RWPE2 (cell line): ENCODE data around the gene KCTD17.
A peak's percentile ranks its signal among the peaks of the same experiment; 100 is the strongest.

Experiments used
- ATAC-seq: fragments of 200-7000 bp; cut with Tn5 transposase; 3 replicates; pipeline ENCODE4 v1.9.1; 2021; ENCODE audit warnings: low read depth
- DNase-seq: peaks from one replicate; pipeline ENCODE4 v3.0.0-alpha.2; 2020; ENCODE audit warnings: low spot score
- H3K27ac ChIP-seq: fragments of 450-650 bp; 2 replicates; pipeline ENCODE4 v1.5.1; 2017; ENCODE audit warnings: mild to moderate bottlenecking; ENCODE audit not compliant: poor library complexity, severe bottlenecking
- H3K27me3 ChIP-seq: fragments of 250-450 bp; sonication (Bioruptor Pico); 2 replicates; pipeline ENCODE4 v1.5.1; 2021; ENCODE audit warnings: mild to moderate bottlenecking, moderate library complexity; ENCODE audit not compliant: insufficient read depth, poor library complexity, severe bottlenecking
- H3K36me3 ChIP-seq: fragments of 250-450 bp; sonication (Bioruptor Pico); 2 replicates; pipeline ENCODE4 v1.5.1; 2020; ENCODE audit warnings: low read depth, mild to moderate bottlenecking, moderate library complexity
- H3K4me1 ChIP-seq: fragments of 250-450 bp; sonication (Bioruptor Pico); 2 replicates; pipeline ENCODE4 v1.5.1; 2021; ENCODE audit warnings: mild to moderate bottlenecking, moderate library complexity; ENCODE audit not compliant: insufficient read depth, poor library complexity, severe bottlenecking
- H3K4me3 ChIP-seq: fragments of 250-450 bp; sonication (Bioruptor Pico); 2 replicates; pipeline ENCODE4 v1.5.1; 2021; ENCODE audit warnings: mild to moderate bottlenecking, moderate library complexity; ENCODE audit not compliant: severe bottlenecking
- H3K9me3 ChIP-seq: fragments of 250-450 bp; sonication (Bioruptor Pico); 2 replicates; pipeline ENCODE4 v1.5.1; 2021; ENCODE audit warnings: mild to moderate bottlenecking, moderate library complexity; ENCODE audit not compliant: severe bottlenecking
- CTCF ChIP-seq: fragments of 450-650 bp; IDR thresholded peaks from one replicate; pipeline ENCODE4 v1.5.1; 2017; ENCODE audit warnings: mild to moderate bottlenecking, moderate library complexity; ENCODE audit not compliant: poor library complexity, severe bottlenecking

The KCTD17 gene

DNA sequence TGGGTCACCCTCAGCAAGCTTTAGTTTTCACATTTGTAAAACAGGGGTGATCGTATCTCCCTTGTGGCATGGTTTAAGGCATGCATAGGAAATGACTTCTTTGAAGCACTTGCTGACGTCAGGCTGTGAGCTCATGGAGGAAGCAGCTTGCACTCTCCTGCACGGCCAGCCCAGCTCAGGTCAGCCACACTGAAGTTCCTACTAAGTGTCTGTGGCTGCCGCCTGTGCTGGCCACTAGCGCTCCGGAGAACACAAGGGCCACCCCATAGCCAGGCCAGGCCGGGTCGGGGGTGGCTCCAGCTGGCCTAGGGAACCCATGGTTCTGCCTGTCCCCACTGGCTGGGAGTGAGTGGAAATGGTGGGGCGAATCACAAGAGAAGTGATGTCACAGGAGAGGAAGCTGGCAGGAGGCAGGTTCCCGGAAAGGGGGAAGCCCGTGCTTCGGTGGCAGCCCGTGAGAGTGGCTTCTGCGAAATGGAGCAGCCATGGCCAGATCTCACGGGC, 28.2 kb downstream of the KCTD17 start:
- ATAC-seq: 0 out of 3 replicates have a peak, but pooled peaks have one; percentile 20
- DNase-seq: no peak
- H3K4me1 ChIP-seq: no peaks in the 10 kb centered on the region
- no peaks in the 10 kb centered on the region for H3K9me3 ChIP-seq
- no peaks in the 10 kb centered on the region for H3K36me3 ChIP-seq
- no peak overlapping the region for H3K27ac ChIP-seq
- no peak overlapping the region for H3K4me3 ChIP-seq
- H3K27me3 ChIP-seq: peaks cover 8% of the 10 kb centered on the region
- TF ChIP-seq CTCF: no peak

DNA sequence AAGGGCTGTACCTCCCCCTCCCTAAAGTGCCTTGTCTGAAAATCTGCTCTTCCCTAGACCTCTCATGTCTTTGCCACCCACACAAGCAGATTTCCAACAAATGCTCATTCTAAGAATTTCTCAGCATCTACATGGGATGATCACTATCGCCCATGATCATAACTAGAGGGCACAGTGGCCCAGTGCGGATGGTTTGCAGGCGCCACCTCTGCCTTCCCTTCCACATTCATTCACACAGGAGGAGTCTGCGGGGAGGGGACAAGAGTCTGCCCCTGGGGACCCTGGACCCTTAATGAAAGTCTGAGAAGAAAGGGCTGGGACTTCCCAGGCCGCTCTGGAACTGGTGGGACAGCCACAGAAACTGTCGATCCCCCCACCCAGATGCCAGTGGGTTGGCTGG, 28.9 kb downstream of the KCTD17 start:
- no peak for TF ChIP-seq CTCF
- no peak for ATAC-seq
- Histone ChIP-seq H3K4me1 (no peaks in the 10 kb centered on the region), H3K36me3 (no peaks in the 10 kb centered on the region), H3K27ac (no peak overlapping the region), H3K9me3 (no peaks in the 10 kb centered on the region), H3K27me3 (peaks cover 8% of the 10 kb centered on the region), H3K4me3 (no peak overlapping the region)
- DNase-seq: no peak

DNA sequence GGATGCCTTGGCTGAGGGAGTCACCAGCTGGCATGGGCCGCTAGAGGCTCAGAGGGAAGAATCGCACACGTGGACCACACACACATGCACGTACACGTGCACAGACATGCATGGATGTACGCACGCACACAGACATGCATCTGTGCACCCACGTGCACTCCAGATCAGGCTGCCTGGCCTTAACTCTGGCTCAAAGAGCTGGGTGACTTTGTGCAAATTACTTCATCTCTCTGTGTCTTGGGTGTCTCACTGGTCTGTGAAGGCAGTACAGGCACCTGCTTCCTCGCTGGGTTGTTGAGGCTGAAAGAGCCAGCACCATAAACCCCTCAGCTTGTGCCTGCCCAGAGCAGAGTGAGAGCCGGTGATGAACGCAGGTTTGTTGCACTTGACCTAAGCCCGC, 29.3 kb downstream of the KCTD17 start:
- no peak for TF ChIP-seq CTCF
- Histone ChIP-seq H3K27me3 (peaks cover 4% of the 10 kb centered on the region), H3K4me1 (no peaks in the 10 kb centered on the region), H3K4me3 (no peak overlapping the region), H3K27ac (no peak overlapping the region), H3K9me3 (no peaks in the 10 kb centered on the region), H3K36me3 (no peaks in the 10 kb centered on the region)
- ATAC-seq (no peak), DNase-seq (no peak)

DNA sequence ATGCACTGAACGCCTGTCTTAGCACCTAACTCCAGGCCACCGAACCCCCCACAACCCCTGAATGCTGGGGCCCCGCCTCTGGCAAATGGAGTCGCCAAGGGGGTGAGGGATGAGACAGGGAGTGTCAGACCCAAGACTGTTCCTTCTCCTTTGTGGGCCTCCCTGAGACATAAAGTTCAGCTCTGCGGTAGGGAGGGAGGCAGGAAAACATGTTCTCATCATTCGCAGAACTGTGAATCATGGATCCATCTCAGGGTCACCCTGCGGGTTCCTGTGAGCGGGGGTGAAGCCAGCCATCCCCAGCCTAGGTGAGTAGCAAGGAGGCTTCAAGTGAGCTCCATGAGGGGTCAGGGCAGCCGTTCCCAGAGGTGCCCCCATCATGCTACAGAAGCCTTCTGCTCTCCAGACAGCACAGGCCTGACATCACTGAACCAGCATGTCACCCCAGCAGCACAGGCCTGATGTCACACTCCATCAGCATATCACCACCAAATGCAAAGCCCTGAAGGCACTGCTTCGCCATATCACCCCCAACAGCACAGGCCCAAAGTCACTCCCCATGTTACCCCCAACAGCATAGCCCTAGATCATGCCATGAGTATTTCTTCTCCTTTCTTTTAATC, 30.8 kb downstream of the KCTD17 start:
- no peak for DNase-seq
- Histone ChIP-seq H3K4me3 (no peak overlapping the region), H3K9me3 (no peaks in the 10 kb centered on the region), H3K36me3 (no peaks in the 10 kb centered on the region), H3K27ac (no peak overlapping the region), H3K4me1 (no peaks in the 10 kb centered on the region), H3K27me3 (peaks cover 3% of the 10 kb centered on the region)
- TF ChIP-seq CTCF: no peak
- ATAC-seq: no peak

GRCh38 chr22:37083914-37084313, 32.4 kb downstream of the KCTD17 start:
- Histone ChIP-seq H3K36me3 (no peaks in the 10 kb centered on the region), H3K4me1 (no peaks in the 10 kb centered on the region), H3K9me3 (no peaks in the 10 kb centered on the region), H3K27ac (no peak overlapping the region), H3K27me3 (no peaks in the 10 kb centered on the region), H3K4me3 (no peak overlapping the region)
- TF ChIP-seq CTCF: no peak
- DNase-seq: no peak
- no peak for ATAC-seq
